Measurements from ENCODE around the gene ACKR4. TPM values are rescaled to one million over a fixed set of nuclear protein-coding genes. Genes with fewer than 3 reads are reported as not detected.

The ACKR4 gene
- total and polyA plus RNA-seq, 2 of the 8 experiments (the other 6 are each of a cell fraction or from before 2014, with no cell fraction given), result not detected

GRCh38 chr3:132643366-132643765, 46.3 kb downstream of the ACKR4 start:
- CTCF ChIA-PET (ENCODE audit: partially characterized antibody), result interaction anchor here (0.7 to 6.7 kb wide), 25 partner anchors 11 to 134 kb away, joined by 3 to 163 read pairs (median 4); partner anchors contain the start of genes ACAD11 and NPHP3
- Histone ChIP-seq H4K20me1 (replicated peaks in 1 of 2; ENCODE audit: control insufficient read depth in 1 of 2, insufficient read depth in 2 of 2, low read length in 2 of 2) (no peaks in the 10 kb centered on the region), H2BK5ac (ENCODE audit: low read depth, low read length) (no peak overlapping the region), H3K79me2 (ENCODE audit: control insufficient read depth in 1 of 2, insufficient read depth in 2 of 2, low read length in 2 of 2) (no peaks in the 10 kb centered on the region), H3K9ac (replicated peaks in 1 of 4; ENCODE audit: extremely low read depth in 1 of 4, low read depth in 3 of 4, low read length in 3 of 4) (no peak overlapping the region), H3K27me3 (replicated peaks in 1 of 4; ENCODE audit: control insufficient read depth in 3 of 4, extremely low read depth in 1 of 4, insufficient read depth in 3 of 4, low read length in 3 of 4) (no peaks in the 10 kb centered on the region), H4K8ac (ENCODE audit: extremely low read depth, insufficient read depth, low read length) (no peak overlapping the region), H2AFZ (ENCODE audit: low read length) (no peak overlapping the region), H3K9me3 (ENCODE audit: insufficient read depth in 2 of 2, low read depth in 1 of 2, low read length in 1 of 2) (no peaks in the 10 kb centered on the region), H3K79me1 (ENCODE audit: low read depth, low read length) (no peaks in the 10 kb centered on the region), H3K56ac (replicated peaks; ENCODE audit: insufficient read length, low read depth, low read length) (no peak overlapping the region), H4K5ac (ENCODE audit: insufficient read length, low read depth, low read length) (no peak overlapping the region), H2BK15ac (ENCODE audit: low read length) (no peak overlapping the region), H3K14ac (ENCODE audit: insufficient read length) (no peak overlapping the region), H4K91ac (replicated peaks; ENCODE audit: insufficient read length, low read length) (no peak overlapping the region), H3K4me2 (ENCODE audit: insufficient read depth in 1 of 2, low read depth in 2 of 2, low read length in 2 of 2) (no peak overlapping the region), H3K18ac (ENCODE audit: extremely low read depth, low read length) (no peak overlapping the region), H2BK120ac (replicated peaks; ENCODE audit: low read depth, low read length) (no peak overlapping the region), H3K23ac (ENCODE audit: insufficient read length) (no peak overlapping the region), H2BK20ac (ENCODE audit: low read length) (no peak overlapping the region), H3K36me3 (ENCODE audit: control insufficient read depth in 2 of 4, insufficient read depth in 4 of 4, low read length in 3 of 4) (peaks cover 0 to 5% (median 1%) of the 10 kb centered on the region in 4 experiments; a peak in 1 of 8 replicates), H3K4me1 (replicated peaks in 1 of 4; ENCODE audit: control insufficient read depth in 3 of 4, insufficient read depth in 4 of 4, low read length in 3 of 4) (no peaks in the 10 kb centered on the region), H3K4ac (replicated peaks; ENCODE audit: insufficient read length, low read depth, low read length) (no peak overlapping the region), H3K23me2 (ENCODE audit: low read depth, low read length) (no peaks in the 10 kb centered on the region), H3K27ac (ENCODE audit: low read depth, low read length) (no peak overlapping the region), H2BK12ac (ENCODE audit: low read depth, low read length) (no peak overlapping the region), H3K4me3 (ENCODE audit: extremely low read depth in 1 of 4, insufficient read depth in 2 of 4, low read depth in 3 of 4, low read length in 4 of 4) (no peak overlapping the region), H2AK5ac (ENCODE audit: low read depth, low read length) (no peak overlapping the region)
- WGBS, 2 experiments (ENCODE audit: extremely low coverage in 1 of 2, insufficient coverage in 1 of 2, insufficient read length in 1 of 2, insufficient replicate concordance in 2 of 2, low coverage in 1 of 2, low lambda C conversion rate in 2 of 2, missing lambda C conversion rate in 1 of 2), result 78% methylated on average over 2 of the region's 2 CpGs; no CpG with 5 or more reads in 1 of the 2 experiments
- FAIRE-seq (no peak), DNase-seq (ENCODE audit: low read depth in 1 of 2, low spot score in 2 of 2) (no peak)
- TF ChIP-seq E2F6 (IDR thresholded peaks at IDR 0.05) (no peak), BACH1 (IDR thresholded peaks at IDR 0.05; ENCODE audit: low read length) (no peak), RNF2 (IDR thresholded peaks at IDR 0.05; ENCODE audit: borderline replicate concordance, low read depth, low read length, missing control alignments, poor library complexity, severe bottlenecking) (no peak), MAFK (IDR thresholded peaks at IDR 0.05; ENCODE audit: low read depth, low read length) (no peak), ZNF274 (IDR thresholded peaks at IDR 0.05; ENCODE audit: borderline replicate concordance, extremely low read depth, low read length) (no peak), TBP (IDR thresholded peaks at IDR 0.05; ENCODE audit: low read depth, low read length) (no peak), SIX5 (IDR thresholded peaks at IDR 0.05; ENCODE audit: low read depth, low read length) (no peak), JUN (IDR thresholded peaks at IDR 0.05; ENCODE audit: low read depth, low read length) (no peak), CTCF (IDR thresholded peaks at IDR 0.05; ENCODE audit: control extremely low read depth in 1 of 3, insufficient read depth in 1 of 3, low read depth in 1 of 3, low read length in 3 of 3) (no peak), JUND (IDR thresholded peaks at IDR 0.05; ENCODE audit: low read length) (no peak), GABPA (IDR thresholded peaks at IDR 0.05; ENCODE audit: borderline replicate concordance, insufficient read depth, low read length) (no peak)
- POLR2A ChIA-PET (ENCODE audit: partially characterized antibody), result no interaction called here
